ENCODE results near the gene SUCLG2. TPM values are rescaled to one million over a fixed set of nuclear protein-coding genes. Genes with fewer than 3 reads are reported as not detected.

SUCLG2 gene
- total and polyA plus RNA-seq, 4 donors = 34.3 to 68.4 (median 44.3) TPM

GRCh38 chr3:67516496-67516895 is 137.9 kb downstream of the SUCLG2 start:
- Histone ChIP-seq H3K36me3 (ENCODE audit: control insufficient read depth in 4 of 4, insufficient read depth in 4 of 4, low read length in 4 of 4) (peaks cover 12 to 19% (median 13%) of the 10 kb centered on the region in 4 donors), H3K4me1 (ENCODE audit: control insufficient read depth in 5 of 5, insufficient read depth in 5 of 5, low read length in 5 of 5) (peaks cover 0 to 6% (median 2%) of the 10 kb centered on the region in 5 donors), H3K9ac (ENCODE audit: insufficient read depth in 1 of 2, low read length in 2 of 2) (no peak overlapping the region), H3K4me3 (no peak overlapping the region), H3K27me3 (ENCODE audit: control insufficient read depth in 3 of 3, insufficient read depth in 3 of 3, low read length in 2 of 3) (no peaks in the 10 kb centered on the region), H3K27ac (ENCODE audit: low read depth in 1 of 2, low read length in 1 of 2) (no peak overlapping the region), H3K9me3 (ENCODE audit: control insufficient read depth in 4 of 4, insufficient read depth in 3 of 4, low read length in 3 of 4) (peaks cover 0 to 2% (median 0%) of the 10 kb centered on the region in 4 donors)
- ATAC-seq (ENCODE audit: insufficient read depth, low FRiP score) (no peak), DNase-seq (no peak)
- WGBS, 2 donors = 79 to 88% methylated on average over 2 of the region's 2 CpGs
- TF ChIP-seq CTCF (IDR thresholded peaks at IDR 0.05; ENCODE audit: control extremely low read depth, extremely low read depth) = no peak

GRCh38 chr3:67515778-67516177 is 138.6 kb downstream of the SUCLG2 start:
- peaks cover 0 to 6% (median 0%) of the 10 kb centered on the region in 5 donors for H3K4me1 ChIP-seq (ENCODE audit: control insufficient read depth in 5 of 5, insufficient read depth in 5 of 5, low read length in 5 of 5)
- WGBS, 2 donors = 62 to 76% methylated on average over 3 of the region's 3 CpGs
- no peak overlapping the region for H3K27ac ChIP-seq (ENCODE audit: low read depth in 1 of 2, low read length in 1 of 2)
- no peak for ATAC-seq (ENCODE audit: insufficient read depth, low FRiP score)
- DNase-seq = no peak
- no peak for TF ChIP-seq CTCF (IDR thresholded peaks at IDR 0.05; ENCODE audit: control extremely low read depth, extremely low read depth)
- H3K36me3 ChIP-seq (ENCODE audit: control insufficient read depth in 4 of 4, insufficient read depth in 4 of 4, low read length in 4 of 4) = peaks cover 12 to 19% (median 13%) of the 10 kb centered on the region in 4 donors
- peaks cover 0 to 2% (median 0%) of the 10 kb centered on the region in 4 donors for H3K9me3 ChIP-seq (ENCODE audit: control insufficient read depth in 4 of 4, insufficient read depth in 3 of 4, low read length in 3 of 4)
- no peaks in the 10 kb centered on the region for H3K27me3 ChIP-seq (ENCODE audit: control insufficient read depth in 3 of 3, insufficient read depth in 3 of 3, low read length in 2 of 3)
- no peak overlapping the region for H3K4me3 ChIP-seq
- H3K9ac ChIP-seq (ENCODE audit: insufficient read depth in 1 of 2, low read length in 2 of 2) = no peak overlapping the region

- no peak overlapping the region for H3K9ac ChIP-seq (ENCODE audit: insufficient read depth in 1 of 2, low read length in 2 of 2)
- no peak for TF ChIP-seq CTCF (IDR thresholded peaks at IDR 0.05; ENCODE audit: control extremely low read depth, extremely low read depth)
- ATAC-seq (ENCODE audit: insufficient read depth, low FRiP score) (no peak), DNase-seq (no peak)
- H3K27ac ChIP-seq (ENCODE audit: low read depth in 1 of 2, low read length in 1 of 2) = no peak overlapping the region
- H3K27me3 ChIP-seq (ENCODE audit: control insufficient read depth in 3 of 3, insufficient read depth in 3 of 3, low read length in 2 of 3) = no peaks in the 10 kb centered on the region
- no peaks in the 10 kb centered on the region for H3K9me3 ChIP-seq (ENCODE audit: control insufficient read depth in 4 of 4, insufficient read depth in 3 of 4, low read length in 3 of 4)
- no peaks in the 10 kb centered on the region for H3K4me1 ChIP-seq (ENCODE audit: control insufficient read depth in 5 of 5, insufficient read depth in 5 of 5, low read length in 5 of 5)
- no peak overlapping the region for H3K4me3 ChIP-seq
- 96 to 99% methylated on average over 4 of the region's 4 CpGs for WGBS, 2 donors
- H3K36me3 ChIP-seq (ENCODE audit: control insufficient read depth in 4 of 4, insufficient read depth in 4 of 4, low read length in 4 of 4) = peaks cover 3 to 10% (median 7%) of the 10 kb centered on the region in 4 donors
These were observed 144.8 kb downstream of the SUCLG2 start for GRCh38 chr3:67509471-67510075.

GRCh38 chr3:67507584-67507983 is 146.8 kb downstream of the SUCLG2 start:
- 95 to 96% methylated on average over 4 of the region's 4 CpGs for WGBS, 2 donors
- no peaks in the 10 kb centered on the region for H3K27me3 ChIP-seq (ENCODE audit: control insufficient read depth in 3 of 3, insufficient read depth in 3 of 3, low read length in 2 of 3)
- H3K27ac ChIP-seq (ENCODE audit: low read depth in 1 of 2, low read length in 1 of 2) = no peak overlapping the region
- H3K36me3 ChIP-seq (ENCODE audit: control insufficient read depth in 4 of 4, insufficient read depth in 4 of 4, low read length in 4 of 4) = peaks cover 5 to 7% (median 7%) of the 10 kb centered on the region in 4 donors
- no peak overlapping the region for H3K9ac ChIP-seq (ENCODE audit: insufficient read depth in 1 of 2, low read length in 2 of 2)
- H3K9me3 ChIP-seq (ENCODE audit: control insufficient read depth in 4 of 4, insufficient read depth in 3 of 4, low read length in 3 of 4) = no peaks in the 10 kb centered on the region
- no peak overlapping the region for H3K4me3 ChIP-seq
- H3K4me1 ChIP-seq (ENCODE audit: control insufficient read depth in 5 of 5, insufficient read depth in 5 of 5, low read length in 5 of 5) = no peaks in the 10 kb centered on the region
- ATAC-seq (ENCODE audit: insufficient read depth, low FRiP score) = no peak
- no peak for TF ChIP-seq CTCF (IDR thresholded peaks at IDR 0.05; ENCODE audit: control extremely low read depth, extremely low read depth)
- no peak for DNase-seq
